Activated CD4-positive, alpha-beta T cell treated with anti-CD3 and anti-CD28 coated beads, Interleukin-2, amount 10 ng/mL, durations not matched to agents 7 days and 5 days (primary cell): ENCODE measurements around the gene THSD4. TPM values are rescaled to one million over a fixed set of nuclear protein-coding genes. Genes with fewer than 3 reads are reported as not detected.

ENCODE experiments used
- CTCF ChIA-PET: fragments of 350-600 bp; sonication (Branson Sonifier 250); formaldehyde crosslinking; loops from one replicate; lab custom pipeline; 2021; ENCODE audit warnings: antibody characterized with exemption; lab: Charles Lee
- POLR2A ChIA-PET: fragments of 350-600 bp; sonication (Branson Sonifier 250); formaldehyde crosslinking; loops from one replicate; lab custom pipeline; 2021; ENCODE audit warnings: antibody characterized with exemption; lab: Charles Lee
- DNase-seq: peaks from one replicate; pipeline ENCODE4 v3.0.0-alpha.2; 2020
- H3K27ac Mint-ChIP-seq: one replicate; pipeline ENCODE4 v1.8.0; 2021; ENCODE audit warnings: mild to moderate bottlenecking, moderate library complexity, mixed read lengths
- H3K27me3 Mint-ChIP-seq: one replicate; pipeline ENCODE4 v1.8.0; 2021; ENCODE audit warnings: mixed read lengths
- H3K36me3 Mint-ChIP-seq: one replicate; pipeline ENCODE4 v1.8.0; 2021; ENCODE audit warnings: low read depth, mixed read lengths
- H3K4me1 Mint-ChIP-seq: one replicate; pipeline ENCODE4 v1.8.0; 2021; ENCODE audit warnings: mixed read lengths
- H3K4me3 Mint-ChIP-seq: one replicate; pipeline ENCODE4 v1.8.0; 2021; ENCODE audit warnings: mild to moderate bottlenecking, moderate library complexity, mixed read lengths
- H3K9me3 Mint-ChIP-seq: one replicate; pipeline ENCODE4 v1.8.0; 2021; ENCODE audit warnings: mixed read lengths
- total RNA-seq, 2 experiments: library from RNA; stranded (reverse); gene quantifications; one replicate each; pipeline ENCODE4 v1.2.3, GENCODE V29; 2021

THSD4 gene
- total RNA-seq, 2 experiments from 2014 or later = not detected

GRCh38 chr15:71785996-71786395, 670.7 kb downstream of the THSD4 start:
- peaks cover 9% of the 10 kb centered on the region for H3K27me3 Mint-ChIP-seq
- no peaks in the 10 kb centered on the region for H3K36me3 Mint-ChIP-seq
- no peak overlapping the region for H3K4me3 Mint-ChIP-seq
- CTCF ChIA-PET = interaction anchor here (0.6 kb wide), 2 partner anchors 11 to 194 kb away, joined by 3 to 4 read pairs; no protein-coding TSS in a partner anchor
- H3K4me1 Mint-ChIP-seq = peaks cover 6% of the 10 kb centered on the region
- no peak for DNase-seq
- POLR2A ChIA-PET = no interaction called here
- no peak overlapping the region for H3K27ac Mint-ChIP-seq
- H3K9me3 Mint-ChIP-seq = no peaks in the 10 kb centered on the region

- Mint-ChIP-seq H3K27ac (no peak overlapping the region), H3K4me3 (no peak overlapping the region), H3K9me3 (no peaks in the 10 kb centered on the region), H3K36me3 (no peaks in the 10 kb centered on the region), H3K4me1 (no peaks in the 10 kb centered on the region), H3K27me3 (peaks cover 9% of the 10 kb centered on the region)
- DNase-seq = no peak
- ChIA-PET CTCF (interaction anchor here (0.6 kb wide), 1 partner anchor 193 kb away, joined by 3 read pairs; no protein-coding TSS in a partner anchor), POLR2A (no interaction called here)
Observed at GRCh38 chr15:71786673-71787072, 671.4 kb downstream of the THSD4 start.

- Mint-ChIP-seq H3K36me3 (no peaks in the 10 kb centered on the region), H3K27ac (no peak overlapping the region), H3K27me3 (peaks cover 6% of the 10 kb centered on the region), H3K4me3 (no peak overlapping the region), H3K4me1 (no peaks in the 10 kb centered on the region), H3K9me3 (no peaks in the 10 kb centered on the region)
- DNase-seq = no peak
- ChIA-PET CTCF (interaction anchor here (0.6 to 2.1 kb wide), 2 partner anchors 8 to 13 kb away, joined by 3 to 6 read pairs; no protein-coding TSS in a partner anchor), POLR2A (no interaction called here)
Observed at GRCh38 chr15:71788646-71789579, 673.6 kb downstream of the THSD4 start.

- Mint-ChIP-seq H3K4me3 (no peak overlapping the region), H3K4me1 (no peaks in the 10 kb centered on the region), H3K27me3 (peaks cover 6% of the 10 kb centered on the region), H3K27ac (no peak overlapping the region), H3K9me3 (no peaks in the 10 kb centered on the region), H3K36me3 (no peaks in the 10 kb centered on the region)
- no peak for DNase-seq
- CTCF ChIA-PET = interaction anchor here (2.1 kb wide), 1 partner anchor 12 kb away, joined by 6 read pairs; no protein-coding TSS in a partner anchor
- POLR2A ChIA-PET = no interaction called here
Observed at GRCh38 chr15:71789616-71790015, 674.3 kb downstream of the THSD4 start.

- H3K4me3 Mint-ChIP-seq = no peak overlapping the region
- H3K4me1 Mint-ChIP-seq = no peaks in the 10 kb centered on the region
- no peaks in the 10 kb centered on the region for H3K36me3 Mint-ChIP-seq
- no peak for DNase-seq
- peaks cover 3% of the 10 kb centered on the region for H3K27me3 Mint-ChIP-seq
- ChIA-PET POLR2A (no interaction called here), CTCF (interaction anchor here (2.1 kb wide), 1 partner anchor 12 kb away, joined by 6 read pairs; no protein-coding TSS in a partner anchor)
- no peak overlapping the region for H3K27ac Mint-ChIP-seq
- H3K9me3 Mint-ChIP-seq = no peaks in the 10 kb centered on the region
Observed at GRCh38 chr15:71790081-71790480, 674.8 kb downstream of the THSD4 start.

GRCh38 chr15:71791975-71792374, 676.7 kb downstream of the THSD4 start:
- H3K36me3 Mint-ChIP-seq = no peaks in the 10 kb centered on the region
- no peak for DNase-seq
- H3K9me3 Mint-ChIP-seq = no peaks in the 10 kb centered on the region
- ChIA-PET POLR2A (no interaction called here), CTCF (interaction anchor here (0.6 to 0.7 kb wide), 2 partner anchors 9 to 359 kb away, joined by 3 read pairs; no protein-coding TSS in a partner anchor)
- no peak overlapping the region for H3K27ac Mint-ChIP-seq
- H3K4me3 Mint-ChIP-seq = no peak overlapping the region
- peaks cover 5% of the 10 kb centered on the region for H3K27me3 Mint-ChIP-seq
- H3K4me1 Mint-ChIP-seq = no peaks in the 10 kb centered on the region

GRCh38 chr15:71792521-71792920, 677.2 kb downstream of the THSD4 start:
- no peak for DNase-seq
- H3K4me3 Mint-ChIP-seq = no peak overlapping the region
- H3K4me1 Mint-ChIP-seq = no peaks in the 10 kb centered on the region
- no peaks in the 10 kb centered on the region for H3K9me3 Mint-ChIP-seq
- CTCF ChIA-PET = no interaction called here
- peaks cover 2% of the 10 kb centered on the region for H3K27me3 Mint-ChIP-seq
- no peaks in the 10 kb centered on the region for H3K36me3 Mint-ChIP-seq
- H3K27ac Mint-ChIP-seq = no peak overlapping the region
- POLR2A ChIA-PET = no interaction called here

GRCh38 chr15:71798641-71799040, 683.4 kb downstream of the THSD4 start:
- no peak overlapping the region for H3K4me3 Mint-ChIP-seq
- POLR2A ChIA-PET = no interaction called here
- CTCF ChIA-PET = interaction anchor here (0.9 kb wide), 1 partner anchor 55 kb away, joined by 3 read pairs; no protein-coding TSS in a partner anchor

GRCh38 chr15:71800190-71800589, 684.9 kb downstream of the THSD4 start:
- POLR2A ChIA-PET = no interaction called here
- H3K27me3 Mint-ChIP-seq = peaks cover 4% of the 10 kb centered on the region
- no peak overlapping the region for H3K27ac Mint-ChIP-seq
- DNase-seq = no peak
- CTCF ChIA-PET = interaction anchor here (0.8 kb wide), 1 partner anchor 19 kb away, joined by 6 read pairs; no protein-coding TSS in a partner anchor
- no peak overlapping the region for H3K4me3 Mint-ChIP-seq
- no peaks in the 10 kb centered on the region for H3K36me3 Mint-ChIP-seq
- peaks cover 1% of the 10 kb centered on the region for H3K4me1 Mint-ChIP-seq
- H3K9me3 Mint-ChIP-seq = no peaks in the 10 kb centered on the region

More at GRCh38 chr15:71798641-71799040, 683.4 kb downstream of the THSD4 start:
- no peaks in the 10 kb centered on the region for H3K9me3 Mint-ChIP-seq
- H3K36me3 Mint-ChIP-seq = no peaks in the 10 kb centered on the region
- DNase-seq = no peak
- H3K27ac Mint-ChIP-seq = no peak overlapping the region
- peaks cover 1% of the 10 kb centered on the region for H3K4me1 Mint-ChIP-seq
- peaks cover 4% of the 10 kb centered on the region for H3K27me3 Mint-ChIP-seq

GRCh38 chr15:71800835-71801745, 685.8 kb downstream of the THSD4 start:
- Mint-ChIP-seq H3K9me3 (no peaks in the 10 kb centered on the region), H3K4me3 (no peak overlapping the region), H3K36me3 (no peaks in the 10 kb centered on the region), H3K27ac (peak overlapping the region; percentile 2), H3K4me1 (peaks cover 1% of the 10 kb centered on the region), H3K27me3 (peaks cover 4% of the 10 kb centered on the region)
- ChIA-PET CTCF (interaction anchor here (0.6 to 1.8 kb wide), 8 partner anchors 10 to 365 kb away, joined by 3 to 6 read pairs (median 3); no protein-coding TSS in a partner anchor), POLR2A (interaction anchor here (0.6 kb wide), 1 partner anchor 1035 kb away, joined by 4 read pairs; no protein-coding TSS in a partner anchor)
- peak; percentile 33 for DNase-seq

GRCh38 chr15:71801935-71802655, 686.8 kb downstream of the THSD4 start:
- Mint-ChIP-seq H3K9me3 (no peaks in the 10 kb centered on the region), H3K27me3 (peaks cover 2% of the 10 kb centered on the region), H3K27ac (no peak overlapping the region), H3K4me3 (no peak overlapping the region), H3K36me3 (no peaks in the 10 kb centered on the region), H3K4me1 (peaks cover 1% of the 10 kb centered on the region)
- DNase-seq = no peak
- ChIA-PET CTCF (interaction anchor here (0.9 to 1.9 kb wide), 8 partner anchors 11 to 327 kb away, joined by 3 to 6 read pairs (median 3); no protein-coding TSS in a partner anchor), POLR2A (no interaction called here)
